WTC11 (cell line): ENCODE data around the gene ASB2. TPM values are rescaled to one million over a fixed set of nuclear protein-coding genes. Genes with fewer than 3 reads are reported as not detected.

Source experiments
- ATAC-seq: fragments of 200-7000 bp; cut with Tn5 transposase; 2 replicates; pipeline ENCODE4 v1.10.0; 2021; ENCODE audit warnings: mild to moderate bottlenecking, moderate library complexity
- CTCF ChIA-PET: fragments of 300-600 bp; sonication (Branson Sonifier 250); formaldehyde crosslinking; loops from one replicate; lab custom pipeline; 2021; ENCODE audit warnings: antibody characterized with exemption; lab: Charles Lee
- POLR2A ChIA-PET: fragments of 350-600 bp; sonication (Branson Sonifier 250); formaldehyde crosslinking; loops from one replicate; lab custom pipeline; 2021; ENCODE audit warnings: antibody characterized with exemption; lab: Charles Lee
- DNase-seq: peaks from one replicate; pipeline ENCODE4 v3.0.0; 2021; ENCODE audit warnings: low spot score
- H3K27ac Mint-ChIP-seq: 2 replicates; pipeline ENCODE4 v1.8.0; 2021; ENCODE audit warnings: mixed read lengths
- H3K27me3 Mint-ChIP-seq: 2 replicates; pipeline ENCODE4 v1.8.0; 2021; ENCODE audit warnings: low read depth, mild to moderate bottlenecking, moderate library complexity, mixed read lengths
- H3K36me3 Mint-ChIP-seq: 2 replicates; pipeline ENCODE4 v1.8.0; 2021; ENCODE audit warnings: mixed read lengths
- H3K4me1 Mint-ChIP-seq: 2 replicates; pipeline ENCODE4 v1.8.0; 2022; ENCODE audit warnings: mixed read lengths
- H3K4me3 Mint-ChIP-seq: 2 replicates; pipeline ENCODE4 v1.8.0; 2021; ENCODE audit warnings: mild to moderate bottlenecking, moderate library complexity, mixed read lengths
- H3K9me3 Mint-ChIP-seq: 2 replicates; pipeline ENCODE4 v1.8.0; 2021; ENCODE audit warnings: mixed read lengths
- CREM ChIP-seq: sonication (generic); formaldehyde crosslinking; IDR thresholded peaks from 2 replicates; pipeline ENCODE4 v1.8.1; 2022; ENCODE audit warnings: mild to moderate bottlenecking, missing genetic modification reagents, moderate library complexity
- ELF4 ChIP-seq: sonication (generic); formaldehyde crosslinking; IDR thresholded peaks from 2 replicates; pipeline ENCODE4 v1.8.1; 2022; ENCODE audit warnings: low read depth, mild to moderate bottlenecking, moderate library complexity, missing genetic modification reagents
- ERG ChIP-seq: fragments of 250-450 bp; sonication (Bioruptor Pico); IDR thresholded peaks from 2 replicates; pipeline ENCODE4 v1.8.0; 2021; ENCODE audit warnings: mild to moderate bottlenecking
- FOXP1 ChIP-seq: sonication (generic); formaldehyde crosslinking; IDR thresholded peaks from 2 replicates; pipeline ENCODE4 v1.8.0; 2022; ENCODE audit warnings: missing genetic modification reagents, mild to moderate bottlenecking, moderate library complexity, borderline replicate concordance
- FOXP4 ChIP-seq: sonication (generic); formaldehyde crosslinking; IDR thresholded peaks from 2 replicates; pipeline ENCODE4 v1.8.0; 2022; ENCODE audit warnings: mild to moderate bottlenecking, missing genetic modification reagents
- GTF2I ChIP-seq: fragments of 250-450 bp; sonication (Bioruptor Pico); conservative IDR thresholded peaks from 2 replicates; pipeline ENCODE4 v1.4.0; 2021; ENCODE audit warnings: mild to moderate bottlenecking
- HMGA2 ChIP-seq: fragments of 250-450 bp; sonication (Bioruptor Pico); IDR thresholded peaks from 2 replicates; pipeline ENCODE4 v1.4.0; 2021; ENCODE audit warnings: mild to moderate bottlenecking, moderate library complexity
- IRF1 ChIP-seq: sonication (generic); formaldehyde crosslinking; IDR thresholded peaks from 2 replicates; pipeline ENCODE4 v1.8.0; 2023; ENCODE audit warnings: missing genetic modification reagents
- KAT7 ChIP-seq: sonication (generic); formaldehyde crosslinking; IDR thresholded peaks from 2 replicates; pipeline ENCODE4 v1.8.1; 2023; ENCODE audit warnings: missing genetic modification reagents, mild to moderate bottlenecking, borderline replicate concordance
- MAX ChIP-seq: sonication (generic); formaldehyde crosslinking; IDR thresholded peaks from 2 replicates; pipeline ENCODE4 v1.8.0; 2022; ENCODE audit warnings: mild to moderate bottlenecking, missing genetic modification reagents
- NFATC4 ChIP-seq: fragments of 250-450 bp; sonication (Bioruptor Pico); IDR thresholded peaks from 2 replicates; pipeline ENCODE4 v1.9.0; 2021; ENCODE audit warnings: mild to moderate bottlenecking
- SMAD3 ChIP-seq: sonication (generic); formaldehyde crosslinking; IDR thresholded peaks from 2 replicates; pipeline ENCODE4 v1.8.0; 2022; ENCODE audit warnings: missing genetic modification reagents, mild to moderate bottlenecking, borderline replicate concordance
- SMAD4 ChIP-seq: sonication (generic); formaldehyde crosslinking; IDR thresholded peaks from 2 replicates; pipeline ENCODE4 v1.8.0; 2022; ENCODE audit warnings: mild to moderate bottlenecking, missing genetic modification reagents
- TCF7 ChIP-seq: sonication (generic); formaldehyde crosslinking; IDR thresholded peaks from 2 replicates; pipeline ENCODE4 v1.8.0; 2022; ENCODE audit warnings: mild to moderate bottlenecking, low read depth, missing genetic modification reagents, moderate library complexity
- TP53 ChIP-seq: sonication (generic); formaldehyde crosslinking; IDR thresholded peaks from 2 replicates; pipeline ENCODE4 v1.8.1; 2023; ENCODE audit warnings: mild to moderate bottlenecking, missing genetic modification reagents
- ZMAT4 ChIP-seq: fragments of 250-450 bp; sonication (Bioruptor Pico); IDR thresholded peaks from 2 replicates; pipeline ENCODE4 v1.9.0; 2021; ENCODE audit warnings: mild to moderate bottlenecking
- ZNF281 ChIP-seq: sonication (generic); formaldehyde crosslinking; IDR thresholded peaks from 2 replicates; pipeline ENCODE4 v1.8.0; 2023; ENCODE audit warnings: mild to moderate bottlenecking, missing genetic modification reagents
- total RNA-seq: library from RNA; stranded (reverse); gene quantifications from 3 replicates; pipeline ENCODE4 v1.2.3, GENCODE V29; 2021
- TF ChIP-seq, protein P1 (sequence below): fragments of 250-450 bp; sonication (Bioruptor Pico); IDR thresholded peaks from 2 replicates; pipeline ENCODE4 v1.9.0; 2021; ENCODE audit warnings: moderate library complexity, mild to moderate bottlenecking, inconsistent platforms, borderline replicate concordance
- TF ChIP-seq, protein P2 (sequence below): fragments of 200-600 bp; IDR thresholded peaks from 2 replicates; pipeline ENCODE4 v1.8.0; 2022; ENCODE audit warnings: antibody characterized with exemption

The ASB2 gene
- total RNA-seq, 1 experiment from 2014 or later: 0.37 TPM

DNA sequence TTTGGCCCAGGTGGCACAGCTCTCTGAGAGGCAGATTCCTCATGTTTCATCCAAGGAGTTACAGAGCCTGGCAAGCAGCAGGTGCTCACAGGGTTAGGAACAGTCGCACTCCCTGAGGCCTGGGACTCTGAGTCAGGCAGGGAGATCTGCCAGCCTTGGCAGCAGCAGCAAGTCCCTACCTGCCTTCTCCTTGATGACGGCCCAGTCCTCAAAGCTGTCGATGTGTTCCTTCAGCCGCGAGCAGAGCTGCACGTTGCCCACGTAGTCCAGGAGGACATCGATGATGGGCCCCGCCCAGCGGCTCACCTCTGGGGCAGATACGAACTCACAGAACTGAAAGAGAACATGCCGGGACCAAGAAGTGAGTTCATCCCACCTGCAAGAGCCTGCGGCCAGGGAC is 38.9 kb downstream of the ASB2 start:
- Mint-ChIP-seq H3K9me3 (no peaks in the 10 kb centered on the region), H3K27me3 (peaks cover 30% of the 10 kb centered on the region), H3K36me3 (no peaks in the 10 kb centered on the region), H3K27ac (no peak overlapping the region), H3K4me3 (no peak overlapping the region), H3K4me1 (peaks cover 10% of the 10 kb centered on the region)
- ATAC-seq: no peak
- ChIA-PET CTCF (interaction anchor here (0.9 to 7.1 kb wide), 14 partner anchors 10 to 368 kb away, joined by 3 to 230 read pairs (median 9); partner anchors contain the start of genes CCDC197 and FAM181A), POLR2A (interaction anchor here (0.7 kb wide), 1 partner anchor 80 kb away, joined by 3 read pairs; no protein-coding TSS in a partner anchor)
- DNase-seq: no peak
- TF ChIP-seq ERG (CRISPR knock-in tag) (no peak), FOXP4 (CRISPR knock-in tag) (no peak), ELF4 (CRISPR knock-in tag) (no peak), IRF1 (CRISPR knock-in tag) (no peak), HMGA2 (CRISPR knock-in tag) (no peak), SMAD4 (no peak), NFATC4 (CRISPR knock-in tag) (no peak), CREM (CRISPR knock-in tag) (no peak), KAT7 (CRISPR knock-in tag) (no peak), TCF7 (CRISPR knock-in tag) (no peak), ZNF281 (CRISPR knock-in tag) (no peak), GTF2I (CRISPR knock-in tag) (no peak), FOXP1 (CRISPR knock-in tag) (no peak), SMAD3 (CRISPR knock-in tag) (no peak), MAX (CRISPR knock-in tag) (no peak), ZMAT4 (CRISPR knock-in tag) (no peak), TP53 (CRISPR knock-in tag) (no peak)
- TF ChIP-seq, protein P1, sequence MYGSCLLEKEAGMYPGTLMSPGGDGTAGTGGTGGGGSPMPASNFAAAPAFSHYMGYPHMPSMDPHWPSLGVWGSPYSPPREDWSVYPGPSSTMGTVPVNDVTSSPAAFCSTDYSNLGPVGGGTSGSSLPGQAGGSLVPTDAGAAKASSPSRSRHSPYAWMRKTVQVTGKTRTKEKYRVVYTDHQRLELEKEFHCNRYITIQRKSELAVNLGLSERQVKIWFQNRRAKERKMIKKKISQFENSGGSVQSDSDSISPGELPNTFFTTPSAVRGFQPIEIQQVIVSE: no peak
- TF ChIP-seq, protein P2, sequence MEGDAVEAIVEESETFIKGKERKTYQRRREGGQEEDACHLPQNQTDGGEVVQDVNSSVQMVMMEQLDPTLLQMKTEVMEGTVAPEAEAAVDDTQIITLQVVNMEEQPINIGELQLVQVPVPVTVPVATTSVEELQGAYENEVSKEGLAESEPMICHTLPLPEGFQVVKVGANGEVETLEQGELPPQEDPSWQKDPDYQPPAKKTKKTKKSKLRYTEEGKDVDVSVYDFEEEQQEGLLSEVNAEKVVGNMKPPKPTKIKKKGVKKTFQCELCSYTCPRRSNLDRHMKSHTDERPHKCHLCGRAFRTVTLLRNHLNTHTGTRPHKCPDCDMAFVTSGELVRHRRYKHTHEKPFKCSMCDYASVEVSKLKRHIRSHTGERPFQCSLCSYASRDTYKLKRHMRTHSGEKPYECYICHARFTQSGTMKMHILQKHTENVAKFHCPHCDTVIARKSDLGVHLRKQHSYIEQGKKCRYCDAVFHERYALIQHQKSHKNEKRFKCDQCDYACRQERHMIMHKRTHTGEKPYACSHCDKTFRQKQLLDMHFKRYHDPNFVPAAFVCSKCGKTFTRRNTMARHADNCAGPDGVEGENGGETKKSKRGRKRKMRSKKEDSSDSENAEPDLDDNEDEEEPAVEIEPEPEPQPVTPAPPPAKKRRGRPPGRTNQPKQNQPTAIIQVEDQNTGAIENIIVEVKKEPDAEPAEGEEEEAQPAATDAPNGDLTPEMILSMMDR: no peak
